Fibroblast of lung (primary cell): ENCODE data around the gene GALNT18.

ENCODE experiments used
- CTCF ChIP-seq, 2 donors: IDR thresholded peaks in 1 of 2; conservative IDR thresholded peaks in 1 of 2; 1 replicate in 1 of 2; 2 replicates in 1 of 2; pipeline ENCODE4 v1.5.1; 2011 to 2012; ENCODE audit warnings: low read length in 2 of 2, control low read depth in 1 of 2, inconsistent platforms in 1 of 2, low read depth in 1 of 2, mild to moderate bottlenecking in 1 of 2
- EZH2 ChIP-seq: IDR thresholded peaks from 2 replicates; pipeline ENCODE4 v1.5.1; 2012; ENCODE audit warnings: low read length, control low read depth, mild to moderate bottlenecking; ENCODE audit errors: missing control alignments

GRCh38 chr11:11512090-11512489 lies 109.7 kb downstream of the GALNT18 start:
- TF ChIP-seq CTCF (conservative IDR thresholded peaks at IDR 0.05 in 1 of 2, IDR thresholded peaks at IDR 0.05 in 1 of 2; ENCODE audit: low read depth in 1 of 2, low read length in 2 of 2): no peak
- TF ChIP-seq EZH2: no peak
